ENCODE measurements around the gene SUN1. TPM values are rescaled to one million over a fixed set of nuclear protein-coding genes. Genes with fewer than 3 reads are reported as not detected.

The SUN1 gene
- total and polyA plus RNA-seq, 10 of the 15 experiments (the other 5 are each of a cell fraction or from before 2014, with no cell fraction given), result 27.8 to 107 (median 65.8) TPM

DNA sequence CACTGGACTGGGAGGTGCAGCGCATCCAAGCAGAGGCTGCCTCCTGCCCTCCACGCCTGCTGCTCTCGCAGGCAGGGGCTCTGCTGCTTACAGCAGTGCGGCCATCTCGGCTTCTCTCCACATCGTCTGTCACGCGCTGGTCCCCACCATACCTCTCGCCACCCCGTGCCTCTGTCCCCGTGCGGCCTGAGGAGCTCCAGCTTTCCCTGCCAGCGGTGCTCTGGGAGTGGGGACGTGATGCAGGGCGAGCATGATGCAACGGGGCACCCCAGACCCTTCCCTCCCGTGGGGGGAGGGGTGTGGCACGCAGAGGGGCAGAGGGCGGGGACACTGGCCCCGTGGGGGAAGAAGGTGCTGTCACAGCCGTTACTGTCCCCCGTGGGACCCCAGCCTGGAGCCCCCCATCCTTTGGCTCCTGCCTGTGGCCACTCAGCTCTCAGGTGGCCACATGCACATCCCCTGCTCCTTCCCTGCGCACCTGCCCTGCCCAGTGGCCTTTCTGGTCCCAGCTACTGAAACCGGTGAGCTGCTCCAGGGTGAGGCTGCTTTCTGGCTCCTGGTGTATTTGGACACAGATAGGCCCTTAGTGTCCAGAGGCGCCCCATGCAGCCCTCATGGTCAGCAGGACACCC, 53.1 kb downstream of the SUN1 start:
- peaks cover 0 to 29% of the 10 kb centered on the region in 2 experiments; a peak in 3 of 4 replicates for H3K36me3 ChIP-seq (ENCODE audit: control insufficient read depth in 2 of 2, insufficient read depth in 2 of 2, low read length in 1 of 2)
- no peak for DNase-seq (ENCODE audit: low read depth, low spot score)

More for the DNA sequence above, 53.1 kb downstream of the SUN1 start:
- Histone ChIP-seq H3K27me3 (replicated peaks in 1 of 2; ENCODE audit: control insufficient read depth in 2 of 2, insufficient read depth in 2 of 2, low read length in 1 of 2) (no peaks in the 10 kb centered on the region), H4K20me1 (ENCODE audit: control insufficient read depth, insufficient read depth) (peaks cover 3% of the 10 kb centered on the region; the same call in 1 of the 2 replicates), H3K79me2 (ENCODE audit: control insufficient read depth, insufficient read depth, low read length) (peaks cover 34% of the 10 kb centered on the region), H2AFZ (ENCODE audit: control insufficient read depth, low read depth, low read length) (no peak overlapping the region), H3K4me1 (ENCODE audit: control insufficient read depth, insufficient read depth, low read length) (no peaks in the 10 kb centered on the region), H3K4me2 (ENCODE audit: control insufficient read depth, insufficient read depth) (no peak overlapping the region), H3K4me3 (no peak overlapping the region), H3K27ac (ENCODE audit: control insufficient read depth, insufficient read depth) (no peak overlapping the region), H3K9ac (ENCODE audit: control insufficient read depth, insufficient read depth, low read length) (no peak overlapping the region), H3K9me3 (replicated peaks; ENCODE audit: control insufficient read depth, insufficient read depth, low read length) (no peaks in the 10 kb centered on the region; the same call in 2 of the 3 replicates)
- WGBS (ENCODE audit: insufficient coverage, insufficient replicate concordance, low lambda C conversion rate, missing lambda C conversion rate), result 85% methylated on average over 21 of the region's 25 CpGs
- ChIA-PET SMC1A (ENCODE audit: uncharacterized antibody, unreplicated experiment) (no interaction called here), POLR2A (no interaction called here), CTCF (interaction anchor here (0.6 kb wide), 1 partner anchor 13 kb away, joined by 3 read pairs; no protein-coding TSS in a partner anchor), RAD21 (ENCODE audit: unreplicated experiment) (no interaction called here)
- BruUV-seq (replicated peaks), result no TSS peak
- no peak for FAIRE-seq
- intact Hi-C loops (cut with micrococcal nuclease; ENCODE audit: unreplicated experiment), result no loop called here
- in situ Hi-C loops (cut with MboI), result no loop called here
- ATAC-seq, result no peak
- TF ChIP-seq IRF5 (IDR thresholded peaks at IDR 0.05; ENCODE audit: borderline replicate concordance) (no peak), TCF3 (IDR thresholded peaks at IDR 0.05; ENCODE audit: borderline replicate concordance, insufficient read depth, low read depth, low read length) (no peak), CHD4 (IDR thresholded peaks at IDR 0.05) (no peak), PBX3 (IDR thresholded peaks at IDR 0.05; ENCODE audit: insufficient replicate concordance, low read depth, low read length) (no peak), KLF5 (IDR thresholded peaks at IDR 0.05; ENCODE audit: partially characterized antibody) (no peak), HDAC6 (IDR thresholded peaks at IDR 0.05; ENCODE audit: unreplicated experiment) (no peak), CBX5 (IDR thresholded peaks at IDR 0.05; ENCODE audit: low read depth) (no peak), KDM1A (IDR thresholded peaks at IDR 0.05; ENCODE audit: borderline replicate concordance) (no peak), MXI1 (IDR thresholded peaks at IDR 0.05; ENCODE audit: low read depth, low read length) (no peak), HDAC2 (IDR thresholded peaks at IDR 0.05) (no peak), JUNB (IDR thresholded peaks at IDR 0.05) (no peak), SUZ12 (IDR thresholded peaks at IDR 0.05; ENCODE audit: unreplicated experiment) (no peak), EGR1 (IDR thresholded peaks at IDR 0.05; ENCODE audit: borderline replicate concordance in 1 of 2, low read depth in 2 of 2, low read length in 2 of 2) (no peak), EP300 (IDR thresholded peaks at IDR 0.05; ENCODE audit: borderline replicate concordance in 1 of 2, control insufficient read depth in 1 of 2, low read depth in 2 of 2, low read length in 2 of 2) (no peak)
